Fibroblast of lung (primary cell): ENCODE measurements around the gene CAMKK1. TPM values are rescaled to one million over a fixed set of nuclear protein-coding genes. Genes with fewer than 3 reads are reported as not detected.

Experiments used
- DNase-seq, 2 donors: peaks; one replicate each; pipeline versions ENCODE4 v3.0.0 to v3.0.0-alpha.2; 2010; ENCODE audit warnings: low read depth in 2 of 2
- H2AFZ ChIP-seq: 2 replicates; pipeline ENCODE4 v1.5.1; 2012; ENCODE audit warnings: low read length, control low read depth, inconsistent platforms
- H3K27ac ChIP-seq: 2 replicates; pipeline ENCODE4 v1.5.1; 2011; ENCODE audit warnings: low read length, control low read depth; ENCODE audit not compliant: insufficient read depth
- H3K27me3 ChIP-seq: 2 replicates; pipeline ENCODE4 v1.5.1; 2011; ENCODE audit warnings: mild to moderate bottlenecking, low read length; ENCODE audit not compliant: control insufficient read depth, insufficient read depth
- H3K36me3 ChIP-seq: 2 replicates; pipeline ENCODE4 v1.5.1; 2011; ENCODE audit warnings: low read length; ENCODE audit not compliant: control insufficient read depth, insufficient read depth
- H3K4me1 ChIP-seq: 2 replicates; pipeline ENCODE4 v1.5.1; 2011; ENCODE audit warnings: low read length; ENCODE audit not compliant: control insufficient read depth, insufficient read depth; ENCODE audit errors: extremely low read depth
- H3K4me2 ChIP-seq: 2 replicates; pipeline ENCODE4 v1.5.1; 2011; ENCODE audit warnings: low read length, control low read depth; ENCODE audit not compliant: insufficient read depth; ENCODE audit errors: extremely low read depth
- H3K4me3 ChIP-seq, 4 experiments: fragments of 200-600 bp in 1 of 4; sonication (generic) in 1 of 4; replicated peaks in 1 of 4; 2 replicates each; pipeline ENCODE4 v1.5.1; 2011 to 2016; ENCODE audit warnings: low read length in 4 of 4, low read depth in 3 of 4, mild to moderate bottlenecking in 3 of 4, control low read depth in 2 of 4, inconsistent platforms in 1 of 4, mixed read lengths in 1 of 4; ENCODE audit not compliant: insufficient read depth in 1 of 4; ENCODE audit errors: control extremely low read depth in 1 of 4
- H3K79me2 ChIP-seq: 2 replicates; pipeline ENCODE4 v1.5.1; 2012; ENCODE audit warnings: mild to moderate bottlenecking, low read length, inconsistent platforms; ENCODE audit not compliant: control insufficient read depth, insufficient read depth
- H3K9ac ChIP-seq: 2 replicates; pipeline ENCODE4 v1.5.1; 2011; ENCODE audit warnings: mild to moderate bottlenecking, low read length, control low read depth; ENCODE audit not compliant: insufficient read depth
- H3K9me3 ChIP-seq: 2 replicates; pipeline ENCODE4 v1.5.1; 2012; ENCODE audit warnings: low read depth, low read length; ENCODE audit not compliant: control insufficient read depth, insufficient read depth
- H4K20me1 ChIP-seq: 2 replicates; pipeline ENCODE4 v1.5.1; 2011; ENCODE audit warnings: low read length; ENCODE audit not compliant: control insufficient read depth, insufficient read depth; ENCODE audit errors: extremely low read depth
- CTCF ChIP-seq, 2 donors: IDR thresholded peaks in 1 of 2; conservative IDR thresholded peaks in 1 of 2; 1 replicate in 1 of 2; 2 replicates in 1 of 2; pipeline ENCODE4 v1.5.1; 2011 to 2012; ENCODE audit warnings: low read length in 2 of 2, control low read depth in 1 of 2, inconsistent platforms in 1 of 2, low read depth in 1 of 2, mild to moderate bottlenecking in 1 of 2
- EZH2 ChIP-seq: IDR thresholded peaks from 2 replicates; pipeline ENCODE4 v1.5.1; 2012; ENCODE audit warnings: low read length, control low read depth, mild to moderate bottlenecking; ENCODE audit errors: missing control alignments
- polyA plus RNA-seq, 2 donors: library from polyadenylated mRNA; depleted of rRNA in 1 of 2; stranded (reverse) in 1 of 2; unstranded in 1 of 2; fragments of >200 nt; gene quantifications; 2 replicates each; pipeline ENCODE4 v1.2.1, GENCODE V29; 2011 to 2012; ENCODE audit warnings: missing spikeins in 1 of 2
- total RNA-seq: library from RNA; depleted of rRNA; stranded (reverse); fragments of >200 nt; gene quantifications from 2 replicates; pipeline ENCODE4 v1.2.1, GENCODE V29; 2014

CAMKK1 gene
- total and polyA plus RNA-seq, 2 donors (not counting 1 experiment from before 2014, with no cell fraction given), result 0.41 to 2.5 TPM

GRCh38 chr17:3847165-3847670, 45.6 kb downstream of the CAMKK1 start:
- TF ChIP-seq CTCF (conservative IDR thresholded peaks at IDR 0.05 in 1 of 2, IDR thresholded peaks at IDR 0.05 in 1 of 2; ENCODE audit: low read depth in 1 of 2, low read length in 2 of 2) (no peak), EZH2 (no peak)
- no peak overlapping the region for H3K9ac ChIP-seq
- H3K4me3 ChIP-seq, result no peak overlapping the region
- H3K27ac ChIP-seq, result no peak overlapping the region
- no peaks in the 10 kb centered on the region for H3K9me3 ChIP-seq
- H4K20me1 ChIP-seq, result no peaks in the 10 kb centered on the region
- no peak for DNase-seq
- peaks cover 28% of the 10 kb centered on the region for H3K79me2 ChIP-seq
- peaks cover 6% of the 10 kb centered on the region for H3K27me3 ChIP-seq
- no peak overlapping the region for H2AFZ ChIP-seq
- H3K4me2 ChIP-seq, result no peak overlapping the region
- peaks cover 3% of the 10 kb centered on the region for H3K36me3 ChIP-seq
- no peaks in the 10 kb centered on the region for H3K4me1 ChIP-seq

GRCh38 chr17:3846437-3847164, 46.3 kb downstream of the CAMKK1 start:
- H3K9ac ChIP-seq, result no peak overlapping the region
- peaks cover 3% of the 10 kb centered on the region for H3K36me3 ChIP-seq
- no peak for TF ChIP-seq CTCF (conservative IDR thresholded peaks at IDR 0.05 in 1 of 2, IDR thresholded peaks at IDR 0.05 in 1 of 2; ENCODE audit: low read depth in 1 of 2, low read length in 2 of 2)
- no peak for TF ChIP-seq EZH2
- H3K4me3 ChIP-seq, result peak overlapping the region in 2 of 4 experiments; percentile 21 to 51
- H3K4me1 ChIP-seq, result no peaks in the 10 kb centered on the region
- H3K79me2 ChIP-seq, result peaks cover 28% of the 10 kb centered on the region
- no peak overlapping the region for H3K27ac ChIP-seq
- no peaks in the 10 kb centered on the region for H3K9me3 ChIP-seq
- peaks cover 5% of the 10 kb centered on the region for H3K27me3 ChIP-seq
- peak overlapping the region; percentile 6 for H2AFZ ChIP-seq
- H4K20me1 ChIP-seq, result no peaks in the 10 kb centered on the region
- H3K4me2 ChIP-seq, result peak overlapping the region; percentile 28
- no peak for DNase-seq

DNA sequence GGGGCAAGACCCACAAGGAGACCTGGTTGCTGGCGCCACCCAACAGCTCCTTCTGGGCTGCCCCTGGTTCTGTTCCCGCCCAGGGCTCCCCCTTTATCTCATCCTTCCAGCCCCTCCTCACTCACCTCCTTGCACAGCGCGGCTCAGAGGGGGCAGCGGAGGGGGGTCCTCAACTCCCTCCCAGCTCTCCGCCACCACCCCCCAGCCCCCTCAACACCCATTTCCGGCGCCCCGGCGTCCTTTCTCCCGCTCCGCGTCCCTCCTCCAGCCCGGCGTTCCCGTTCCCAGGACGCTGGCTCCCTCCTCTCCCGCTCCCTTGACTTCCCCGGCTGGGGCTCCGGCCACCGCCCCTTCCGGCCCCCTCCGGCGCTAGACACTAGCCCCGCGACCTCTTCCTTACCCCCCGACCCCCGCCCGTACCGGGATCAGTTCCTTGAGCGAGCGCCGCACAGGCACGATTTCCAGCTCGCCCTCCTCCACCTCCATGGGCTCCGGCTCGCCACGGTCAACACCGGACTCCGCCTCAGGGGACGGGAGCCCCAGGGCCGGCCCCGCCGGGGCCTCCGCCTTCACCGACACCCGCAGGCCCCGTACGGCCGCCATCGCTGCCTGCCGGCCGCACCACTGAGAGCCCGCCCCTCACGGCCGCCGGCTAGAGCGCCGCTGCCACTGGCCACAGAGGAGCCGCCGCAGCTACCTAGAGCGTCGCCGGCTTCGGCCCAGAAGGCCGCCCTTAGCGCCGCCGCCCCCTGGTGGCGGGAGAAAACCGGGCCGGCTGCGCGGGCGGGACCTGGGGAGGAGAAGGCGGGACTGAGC, 47.0 kb downstream of the CAMKK1 start, which contains the start of gene NCBP3:
NCBP3 (minus strand) TSS at position 626 of the 816 bp plus-strand sequence; CDS start at position 603, 23 bp downstream.
- Histone ChIP-seq H3K79me2 (peaks cover 28% of the 10 kb centered on the region), H3K36me3 (peaks cover 3% of the 10 kb centered on the region), H4K20me1 (no peaks in the 10 kb centered on the region)

More for the DNA sequence above, 47.0 kb downstream of the CAMKK1 start, which contains the start of gene NCBP3:
- no peaks in the 10 kb centered on the region for H3K9me3 ChIP-seq
- no peak for TF ChIP-seq EZH2
- peak; percentile 60 to 74 for TF ChIP-seq CTCF (conservative IDR thresholded peaks at IDR 0.05 in 1 of 2, IDR thresholded peaks at IDR 0.05 in 1 of 2; ENCODE audit: low read depth in 1 of 2, low read length in 2 of 2)
- peak within 1 kb of the TSS; percentile 90 for H2AFZ ChIP-seq
- peak within 1 kb of the TSS; percentile 94 for H3K9ac ChIP-seq
- peak within 1 kb of the TSS; percentile 80 for H3K27ac ChIP-seq
- H3K4me2 ChIP-seq, result peak within 1 kb of the TSS; percentile 89
- peak; percentile 92 to 95 for DNase-seq
- H3K4me1 ChIP-seq, result no peaks in the 10 kb centered on the region
- peak within 1 kb of the TSS; percentile 67 to 92 (median 83) for H3K4me3 ChIP-seq
- H3K27me3 ChIP-seq, result peaks cover 4% of the 10 kb centered on the region
